Heart left ventricle (tissue), 13 donors: ENCODE measurements around the gene CAMP.

Experiments
- POLR2A ChIP-seq, 2 donors: fragments of 450-650 bp; IDR thresholded peaks; one replicate each; pipeline ENCODE4 v1.6.1; 2017; ENCODE audit warnings: antibody characterized with exemption in 2 of 2, mild to moderate bottlenecking in 2 of 2, moderate library complexity in 2 of 2
- TF ChIP-seq, protein P1 (sequence below), 12 donors: fragments of 200-600 bp; sonication (generic) in 4 of 12; IDR thresholded peaks; one replicate each; pipeline versions ENCODE4 v1.5.0 to v1.8.0; 2018 to 2022; ENCODE audit warnings: antibody characterized with exemption in 12 of 12, mild to moderate bottlenecking in 5 of 12
- donor health status: ischemic (EF 13 %, LVEDD 7.1; RV severe dilation, severe dysfunction).
- donor health status: DM: no; HTN: yes; CAD: no.
- donor health status: DM: no; HTN: no; CAD: no.
- donor health status: ischemic (EF 25% LVEDD 6.9; RV normal size, moderate dysfunction).
- donor health status: ischemic (EF 25% LVEDD 5.7; RV mildly dilated, moderate dysfunction).
- donor health status: ischemic (EF 35%, LVEDD 5.7; RV mildly dilated, moderate dysfunction).
- donor health status: nonischemic (EF 11% LVEDD 7.7; RV severe dilation, severe dysfunction).
- donor health status: DM: yes; HTN: yes; CAD: no.
- donor health status: PGD.
- donor health status: ischemic (EF 29% LVEDD 5.4; RV normal size, mild dysfunction).
- donor health status: nonischemic (EF 23%, LVEDD 6.1; RV moderate dilation, normal function).

DNA sequence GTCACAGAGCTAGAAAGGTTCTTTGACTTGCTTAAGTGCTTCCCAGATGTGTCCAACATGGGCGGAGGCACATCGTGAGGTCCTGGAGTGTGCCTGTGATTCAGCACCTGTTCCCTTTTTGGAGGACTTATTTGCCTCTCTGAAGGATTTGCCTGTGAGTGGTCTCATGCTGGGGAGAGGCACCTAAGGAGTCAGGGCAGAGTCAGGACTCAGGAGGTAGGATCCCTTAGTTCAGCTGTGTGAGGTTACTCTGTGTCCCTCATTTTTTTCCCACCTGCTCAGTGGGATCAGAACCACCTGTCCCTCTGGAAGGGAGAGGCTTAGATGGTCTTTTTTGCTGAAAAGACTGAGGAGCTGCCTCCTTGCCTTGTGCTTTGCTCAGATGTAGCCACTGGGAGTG lies 20.6 kb downstream of the CAMP start:
- TF ChIP-seq, protein P1, sequence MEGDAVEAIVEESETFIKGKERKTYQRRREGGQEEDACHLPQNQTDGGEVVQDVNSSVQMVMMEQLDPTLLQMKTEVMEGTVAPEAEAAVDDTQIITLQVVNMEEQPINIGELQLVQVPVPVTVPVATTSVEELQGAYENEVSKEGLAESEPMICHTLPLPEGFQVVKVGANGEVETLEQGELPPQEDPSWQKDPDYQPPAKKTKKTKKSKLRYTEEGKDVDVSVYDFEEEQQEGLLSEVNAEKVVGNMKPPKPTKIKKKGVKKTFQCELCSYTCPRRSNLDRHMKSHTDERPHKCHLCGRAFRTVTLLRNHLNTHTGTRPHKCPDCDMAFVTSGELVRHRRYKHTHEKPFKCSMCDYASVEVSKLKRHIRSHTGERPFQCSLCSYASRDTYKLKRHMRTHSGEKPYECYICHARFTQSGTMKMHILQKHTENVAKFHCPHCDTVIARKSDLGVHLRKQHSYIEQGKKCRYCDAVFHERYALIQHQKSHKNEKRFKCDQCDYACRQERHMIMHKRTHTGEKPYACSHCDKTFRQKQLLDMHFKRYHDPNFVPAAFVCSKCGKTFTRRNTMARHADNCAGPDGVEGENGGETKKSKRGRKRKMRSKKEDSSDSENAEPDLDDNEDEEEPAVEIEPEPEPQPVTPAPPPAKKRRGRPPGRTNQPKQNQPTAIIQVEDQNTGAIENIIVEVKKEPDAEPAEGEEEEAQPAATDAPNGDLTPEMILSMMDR (IDR thresholded peaks at IDR 0.05) = no peak
- no peak for TF ChIP-seq POLR2A (IDR thresholded peaks at IDR 0.05)
